ENCODE data around the gene SYNGR1. TPM values are rescaled to one million over a fixed set of nuclear protein-coding genes. Genes with fewer than 3 reads are reported as not detected.

SYNGR1 gene
- total RNA-seq, 1 experiment from 2014 or later: 12.8 TPM

DNA sequence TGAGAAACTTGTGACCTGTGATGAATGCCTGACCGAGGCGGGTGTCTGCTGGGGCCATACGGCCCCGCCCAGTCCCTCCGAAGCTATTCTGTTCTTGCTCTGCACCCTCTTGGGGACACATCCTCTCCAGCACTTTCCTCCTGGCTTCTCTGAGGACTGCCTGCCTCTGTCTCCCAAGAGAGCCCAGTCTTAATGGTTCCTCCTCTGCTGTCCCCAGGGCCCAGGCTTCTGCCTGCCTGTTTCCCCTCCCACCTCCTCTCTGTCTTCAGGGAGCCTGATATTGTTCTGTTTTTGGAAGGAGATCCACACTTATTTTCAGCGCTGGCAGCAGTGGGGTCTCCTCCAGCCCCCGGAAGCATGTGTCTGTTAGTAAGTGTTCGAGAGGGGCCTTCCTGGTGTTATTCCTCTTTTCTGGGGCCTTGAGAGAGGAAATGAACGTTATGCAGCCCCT, 18.7 kb downstream of the SYNGR1 start:
- DNase-seq (ENCODE audit: low read depth): no peak

DNA sequence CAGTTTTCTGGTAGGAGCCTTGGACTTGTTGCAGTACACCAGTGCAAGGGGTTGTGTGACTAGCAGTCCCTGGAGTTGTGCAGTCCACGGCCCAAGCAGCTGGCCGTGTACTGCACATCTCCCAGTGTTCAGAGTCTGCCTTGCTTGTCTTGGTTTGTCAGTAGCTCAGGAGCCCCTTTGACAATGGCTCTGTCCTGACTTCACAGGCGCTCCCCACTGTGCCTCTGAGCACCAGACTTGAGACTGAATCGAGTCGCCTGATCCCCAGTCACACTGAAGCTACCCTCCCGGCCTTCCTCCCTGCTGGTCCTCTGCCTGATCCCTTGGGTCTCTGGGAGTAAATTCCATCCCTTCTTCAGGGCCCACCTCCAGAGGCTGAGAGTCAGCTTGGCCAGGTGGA, 19.4 kb downstream of the SYNGR1 start:
- no peak for DNase-seq (ENCODE audit: low read depth)

DNA sequence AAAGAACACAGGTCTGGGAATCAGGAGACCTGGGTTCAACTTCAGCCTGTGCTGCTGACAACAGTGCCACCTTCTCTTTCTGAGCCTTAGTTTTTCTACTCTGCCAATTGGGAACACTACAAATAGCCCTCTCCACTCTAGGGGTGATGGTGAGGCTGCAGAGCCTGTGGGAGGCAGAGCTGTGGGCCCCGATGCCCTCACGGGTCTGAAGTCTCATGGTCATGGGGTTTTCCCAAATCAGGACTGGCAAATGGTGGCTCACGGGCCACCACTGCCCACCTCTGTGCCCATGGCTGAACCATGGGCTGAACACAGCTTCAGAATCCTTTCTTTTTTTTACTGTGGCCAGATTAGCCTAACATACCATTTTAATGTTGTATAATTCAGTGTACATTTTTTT, 19.8 kb downstream of the SYNGR1 start:
- DNase-seq (ENCODE audit: low read depth): no peak

DNA sequence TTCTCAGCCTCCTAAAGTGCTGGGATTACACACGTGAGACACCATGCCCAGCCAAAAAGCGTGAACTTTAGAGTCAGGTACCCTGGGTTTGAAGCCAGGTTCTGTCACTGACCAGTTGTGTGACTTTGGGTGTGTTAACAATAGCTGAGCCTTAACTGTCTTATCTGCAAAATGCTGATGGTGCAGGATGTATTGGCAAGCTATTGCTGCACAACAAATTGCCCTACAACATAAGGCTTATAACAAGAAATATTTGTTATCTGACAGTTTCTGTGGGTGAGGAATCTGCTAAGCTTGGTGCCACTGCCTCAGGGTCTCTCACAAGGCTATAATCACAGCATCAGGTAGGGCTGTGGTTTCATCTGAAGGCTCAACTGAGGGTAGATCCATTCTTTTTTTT, 21.9 kb downstream of the SYNGR1 start:
- DNase-seq (ENCODE audit: low read depth): no peak

DNA sequence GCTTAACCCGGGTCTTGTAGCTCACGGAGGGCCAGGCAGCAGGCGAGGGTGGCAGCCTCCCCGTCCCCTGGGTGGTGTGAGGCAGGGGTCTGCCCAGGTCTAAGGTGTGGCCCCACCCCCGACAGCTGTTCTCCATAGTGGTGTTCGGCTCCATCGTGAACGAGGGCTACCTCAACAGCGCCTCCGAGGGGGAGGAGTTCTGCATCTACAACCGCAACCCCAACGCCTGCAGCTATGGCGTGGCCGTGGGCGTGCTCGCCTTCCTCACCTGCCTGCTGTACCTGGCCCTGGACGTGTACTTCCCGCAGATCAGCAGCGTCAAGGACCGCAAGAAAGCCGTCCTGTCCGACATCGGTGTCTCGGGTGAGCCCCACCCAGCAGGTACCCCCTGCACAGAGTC, 24.4 kb downstream of the SYNGR1 start:
- no peak for DNase-seq (ENCODE audit: low read depth)

DNA sequence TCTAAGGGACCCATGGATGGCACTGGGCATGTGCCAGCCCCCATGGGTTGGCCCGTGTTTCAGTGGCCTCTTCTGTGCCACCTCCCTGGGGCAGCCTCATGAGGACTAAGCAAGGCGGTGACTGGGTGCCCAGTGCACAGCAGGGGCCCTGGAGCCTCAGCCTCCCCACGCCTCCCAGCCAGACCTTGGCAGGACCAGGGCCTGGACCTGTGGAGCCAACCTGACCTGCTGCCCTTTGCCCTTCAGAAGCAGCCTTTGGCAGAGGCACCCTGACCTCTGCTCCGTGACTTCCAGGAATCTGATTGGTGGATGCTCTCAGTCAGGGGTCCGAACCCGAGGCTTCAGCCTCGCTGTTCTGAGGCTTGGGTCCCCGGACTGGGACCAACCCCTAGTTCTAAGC, 25.0 kb downstream of the SYNGR1 start:
- DNase-seq (ENCODE audit: low read depth): no peak

DNA sequence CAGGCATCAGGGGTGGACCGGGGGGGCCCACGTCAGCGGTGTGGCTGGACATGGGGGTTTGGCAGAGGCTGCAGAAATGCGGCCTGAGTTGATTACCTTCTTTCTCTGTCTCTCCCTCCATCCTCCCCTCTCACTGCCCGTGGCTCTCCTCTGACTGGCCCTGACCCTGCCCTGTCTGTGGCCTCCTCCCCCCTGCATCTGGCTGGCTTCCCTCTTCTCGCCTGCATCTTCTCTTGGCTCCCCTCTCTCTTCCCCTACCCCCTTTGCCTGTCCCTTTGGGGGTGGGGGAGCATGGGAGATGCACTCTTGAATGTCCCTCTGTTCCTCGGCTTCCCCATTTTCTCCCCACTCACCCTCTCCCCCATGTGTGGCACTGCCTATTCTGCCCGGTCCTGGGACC, 25.9 kb downstream of the SYNGR1 start:
- DNase-seq (ENCODE audit: low read depth): no peak

DNA sequence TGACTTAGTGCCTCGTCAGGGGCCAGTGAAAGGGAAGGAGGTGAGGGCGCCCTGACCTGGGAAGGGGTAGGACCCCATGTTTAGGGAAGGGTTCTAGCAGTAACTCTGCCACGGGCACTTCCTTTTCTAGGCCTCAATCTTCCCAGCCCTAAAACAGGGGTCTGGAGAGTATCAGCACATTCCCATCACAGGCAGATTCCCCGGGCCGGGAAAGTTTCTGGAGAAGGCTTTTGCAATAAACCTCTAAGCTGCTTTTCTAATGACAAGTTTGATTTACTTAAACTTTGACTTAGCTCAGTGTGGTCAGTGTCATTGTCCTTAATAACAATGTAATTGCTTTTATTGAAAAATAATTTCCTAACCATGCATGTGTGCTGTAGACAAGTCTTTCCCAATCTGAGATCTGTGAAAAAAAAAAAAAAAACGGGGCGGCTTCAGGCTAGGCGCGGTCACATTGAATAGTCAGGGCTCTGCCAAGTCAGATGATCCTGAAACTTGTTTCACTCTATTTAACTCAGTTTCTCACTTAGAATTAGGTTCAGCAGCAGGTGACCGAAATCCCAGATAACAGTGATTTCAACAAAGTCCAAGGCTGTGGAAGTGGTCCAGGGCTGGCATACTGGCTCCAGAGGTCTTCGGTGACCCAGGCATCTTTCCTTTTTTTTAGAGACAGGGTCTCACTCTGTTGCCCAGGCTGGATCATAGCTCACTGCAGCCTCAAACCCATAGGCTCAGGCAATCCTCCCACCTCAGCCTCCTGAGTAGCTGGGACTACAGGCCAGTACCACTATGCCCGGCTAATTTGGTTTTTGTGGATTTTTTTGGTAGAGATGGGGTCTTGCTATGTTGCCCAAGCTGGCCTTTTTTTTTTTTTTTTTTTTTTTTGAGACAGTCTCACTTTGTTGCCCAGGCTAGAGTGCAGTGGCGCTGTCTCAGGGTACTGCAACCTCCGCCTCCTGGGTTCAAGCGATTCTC, 30.3 kb downstream of the SYNGR1 start:
- no peak for DNase-seq (ENCODE audit: low read depth)

DNA sequence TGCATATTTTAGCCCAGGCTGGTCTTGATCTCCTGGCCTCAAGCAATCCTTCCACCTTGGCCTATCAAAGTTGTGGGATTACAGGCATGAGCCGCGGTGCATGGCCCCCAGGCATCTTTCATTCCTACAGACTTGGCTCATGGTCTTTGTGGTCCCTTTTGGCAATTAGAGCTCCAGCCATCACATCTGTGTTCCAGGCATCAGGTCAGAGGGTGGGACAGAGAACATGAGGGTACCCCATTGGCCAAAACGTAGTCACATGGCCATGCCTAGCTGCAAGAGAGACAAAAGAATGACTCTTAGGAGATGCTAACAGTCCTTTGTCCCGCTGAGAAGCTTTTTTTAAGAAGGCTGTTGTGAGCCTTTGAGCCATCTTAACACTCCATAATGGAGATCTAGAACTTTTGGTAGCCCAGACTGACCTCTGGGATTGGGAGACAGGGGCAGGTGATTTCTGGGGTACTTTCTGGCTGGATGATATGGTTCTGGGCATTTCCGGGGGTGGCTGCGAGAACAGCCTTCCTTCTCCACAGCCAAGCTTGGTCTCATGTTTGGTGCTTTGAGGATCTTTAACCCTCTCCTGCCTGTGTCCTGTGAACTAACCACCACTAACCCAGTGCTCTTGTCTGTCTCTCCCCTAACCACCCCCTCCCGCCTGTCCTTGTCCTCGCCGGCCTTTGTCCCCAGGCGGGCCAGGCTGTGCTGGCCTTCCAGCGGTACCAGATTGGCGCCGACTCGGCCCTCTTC, 31.4 kb downstream of the SYNGR1 start:
- DNase-seq (ENCODE audit: low read depth): no peak

DNA sequence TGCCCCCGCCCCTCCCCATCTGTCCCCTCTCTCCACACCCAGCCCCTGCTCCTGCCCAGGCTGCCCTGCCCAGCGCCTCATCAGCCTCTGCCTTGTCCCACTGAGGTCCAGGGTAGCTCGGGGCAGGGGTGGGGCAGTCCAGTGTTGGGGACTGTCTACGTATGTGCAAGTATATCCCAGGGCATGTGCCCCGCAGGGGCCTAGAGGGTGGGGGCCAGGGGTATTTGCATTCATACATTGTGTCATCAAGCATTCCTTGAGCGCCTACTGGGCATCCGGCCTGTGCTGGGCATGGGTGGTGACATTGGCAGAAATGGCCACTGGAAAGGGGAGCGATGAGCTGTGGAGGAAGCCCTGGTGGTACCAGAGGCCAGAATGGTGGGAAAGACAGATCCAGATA, 32.1 kb downstream of the SYNGR1 start:
- no peak for DNase-seq (ENCODE audit: low read depth)

DNA sequence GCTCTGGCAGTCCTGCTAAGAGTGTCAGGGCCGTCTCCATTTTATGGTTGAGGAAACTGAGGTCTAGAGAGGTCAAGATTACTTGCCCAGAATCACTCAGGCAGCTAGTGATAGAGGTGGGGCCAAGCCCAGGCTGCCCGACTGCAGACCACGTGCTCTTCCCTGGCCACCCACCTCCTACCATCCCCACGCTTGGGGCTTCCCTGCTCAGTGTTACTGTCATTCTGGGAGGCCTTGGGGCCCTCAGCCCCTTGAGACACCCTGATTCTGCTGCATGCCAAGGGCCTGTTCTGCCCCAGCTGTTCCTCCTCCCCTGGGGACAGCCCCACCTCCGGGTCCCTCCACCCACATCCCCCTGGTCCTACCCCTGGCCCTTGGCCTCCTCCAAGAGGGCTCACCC, 32.6 kb downstream of the SYNGR1 start:
- no peak for DNase-seq (ENCODE audit: low read depth)

DNA sequence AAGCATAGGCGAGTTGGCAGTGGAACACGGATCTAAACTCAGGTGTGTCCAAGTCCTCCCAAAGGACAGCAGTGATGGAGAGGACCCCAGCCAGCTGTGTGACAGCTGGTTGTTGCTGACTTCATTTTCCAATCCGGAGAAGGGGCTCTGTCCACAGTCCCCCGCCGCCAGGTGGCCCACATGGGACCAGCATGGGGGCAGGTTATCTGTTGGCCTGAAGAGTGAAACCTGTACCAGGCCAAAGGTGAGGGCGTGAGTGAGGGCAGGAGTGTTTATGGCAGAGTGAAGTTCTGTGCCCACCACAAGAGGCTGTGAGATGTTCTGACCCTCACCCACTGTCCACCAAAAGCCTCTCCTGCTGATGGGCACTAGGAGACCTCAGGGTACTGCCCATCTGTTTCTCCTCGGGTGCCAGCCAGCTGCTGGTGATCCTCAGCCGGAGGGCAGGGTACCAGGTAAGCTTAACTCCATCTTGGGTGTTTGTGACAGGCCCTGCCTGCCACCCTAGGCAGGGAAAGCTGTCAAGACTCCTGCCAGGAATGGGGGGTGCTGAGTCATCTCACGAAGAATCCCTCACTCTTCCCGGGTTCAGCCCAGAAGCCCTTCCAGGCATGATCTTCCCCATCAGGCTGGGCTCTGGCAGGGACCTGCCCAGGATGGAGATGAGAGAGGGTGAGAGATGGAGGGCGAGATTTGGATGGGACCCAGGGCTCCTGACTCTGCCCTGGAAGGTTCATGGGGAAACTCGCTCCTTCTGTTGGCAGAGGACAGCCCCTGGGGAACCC, 34.2 kb downstream of the SYNGR1 start:
- no peak for DNase-seq (ENCODE audit: low read depth)

DNA sequence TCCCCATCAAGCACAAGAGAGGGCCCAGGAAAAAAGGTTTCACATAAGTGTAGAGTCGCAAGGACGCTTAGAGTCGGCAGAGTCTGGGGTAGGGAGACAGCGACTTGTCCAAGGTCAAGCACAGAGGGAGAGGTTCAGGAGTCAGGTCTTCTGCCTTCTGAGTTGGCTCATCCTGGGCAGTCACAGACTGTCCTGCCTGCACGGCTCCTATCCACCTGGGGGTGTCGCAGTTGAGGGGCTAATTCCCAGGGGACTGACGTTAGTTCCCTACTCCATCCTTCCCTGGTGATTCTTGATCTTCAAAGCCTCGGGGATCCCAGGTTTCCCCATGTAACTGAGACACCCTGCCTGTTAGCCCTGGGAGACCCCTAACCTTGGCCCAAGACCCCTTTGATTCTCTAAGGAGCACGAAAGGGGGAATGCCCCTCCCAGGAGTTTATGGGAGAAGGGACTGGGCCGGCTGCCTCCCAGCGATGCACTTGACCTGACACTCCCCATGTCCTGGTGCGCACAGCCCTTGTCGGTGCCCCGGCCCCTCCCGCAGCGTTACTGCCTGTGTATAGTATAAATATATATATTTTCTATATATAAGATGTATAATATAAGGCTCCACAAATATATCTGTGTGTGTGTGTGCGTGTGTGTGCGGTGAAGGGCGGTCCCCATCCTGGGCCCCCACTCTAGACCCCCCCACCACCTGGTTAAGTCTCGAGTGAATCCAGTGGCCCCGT, 35.1 kb downstream of the SYNGR1 start:
- DNase-seq (ENCODE audit: low read depth): no peak

DNA sequence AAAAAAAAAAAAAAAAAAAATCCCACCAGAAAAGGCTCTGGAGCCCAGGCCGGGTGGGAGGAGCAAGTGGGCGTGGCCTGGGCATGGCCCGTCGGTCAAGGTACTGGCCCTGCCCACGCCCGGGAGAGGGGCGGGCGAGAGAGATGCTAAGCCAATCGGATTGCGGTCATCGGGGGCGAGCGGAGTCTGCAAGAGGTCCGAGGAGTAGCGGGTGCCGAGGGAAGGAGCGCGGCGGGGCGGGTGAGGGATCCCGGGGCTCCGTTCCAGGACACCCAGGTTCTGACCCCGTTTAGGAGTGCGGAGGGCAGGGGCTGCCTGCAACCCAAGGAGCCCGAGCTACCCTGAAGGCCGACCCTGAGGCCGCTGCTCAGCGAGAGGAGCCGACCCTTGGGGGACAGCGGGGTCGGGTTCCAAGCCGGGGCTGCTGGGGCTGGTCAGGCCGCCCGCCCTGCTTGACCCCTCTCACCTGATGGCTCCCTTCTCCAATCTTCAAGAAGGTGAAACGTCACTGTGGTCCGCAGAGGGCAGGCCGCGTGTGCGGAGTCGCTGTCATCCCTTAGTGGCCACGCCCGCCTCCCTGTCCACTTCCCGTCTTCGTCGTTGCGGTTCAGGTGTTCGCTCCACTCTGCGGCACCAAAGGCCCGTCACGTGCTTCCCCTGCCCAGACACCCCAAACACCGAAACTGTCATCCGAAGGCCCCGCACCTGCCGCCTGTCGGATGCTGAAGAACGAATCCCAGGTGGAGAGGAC, 38.6 kb downstream of the SYNGR1 start:
- no peak for DNase-seq (ENCODE audit: low read depth)

DNA sequence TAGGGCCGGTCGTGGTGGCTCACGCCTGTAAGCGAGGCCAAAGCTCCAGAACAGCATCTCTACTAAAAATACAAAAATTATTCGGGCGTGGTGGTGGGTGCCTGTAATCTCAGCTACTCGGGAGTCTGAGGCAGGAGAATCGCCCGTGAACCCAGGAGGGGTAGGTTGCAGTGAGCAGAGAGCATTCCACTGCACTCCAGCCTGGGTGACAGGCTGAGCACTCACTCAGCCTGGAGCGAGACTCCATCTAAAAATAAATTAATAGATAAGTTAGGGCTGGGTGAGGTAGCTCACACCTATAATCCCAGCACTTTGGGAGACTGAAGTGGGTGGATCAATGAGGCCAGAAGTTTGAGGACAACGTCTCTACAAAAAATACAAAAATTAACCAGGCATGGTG, 39.6 kb downstream of the SYNGR1 start:
- no peak for DNase-seq (ENCODE audit: low read depth)

DNA sequence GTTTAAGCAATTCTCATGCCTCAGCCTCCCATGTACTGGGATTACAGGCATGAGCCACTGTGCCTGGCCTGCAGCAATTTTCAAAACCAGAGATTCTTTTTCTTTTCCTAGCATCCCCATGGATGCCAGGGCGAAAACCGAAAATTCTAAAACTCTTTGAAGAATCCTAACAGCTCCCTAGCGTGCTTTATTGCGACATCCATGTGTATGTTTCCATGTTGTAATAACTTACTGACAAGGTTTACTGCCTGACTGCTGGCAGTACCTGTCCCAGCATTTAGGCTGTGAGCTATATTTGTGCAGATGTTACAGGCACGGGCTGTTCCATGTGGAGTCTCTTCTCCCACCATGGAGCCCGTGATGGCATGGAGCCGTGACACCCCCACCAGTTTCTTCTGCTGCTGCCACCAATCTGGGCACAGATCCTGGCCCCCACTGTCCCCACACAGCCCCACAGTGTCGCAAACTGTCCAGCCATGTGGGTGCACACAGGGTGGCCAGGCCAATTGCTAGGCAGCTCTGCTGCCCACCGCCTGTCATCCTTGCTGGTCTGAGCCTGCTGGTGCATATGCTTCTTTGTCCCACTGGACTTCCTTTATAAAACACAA, 42.7 kb downstream of the SYNGR1 start:
- no peak for DNase-seq (ENCODE audit: low read depth)

DNA sequence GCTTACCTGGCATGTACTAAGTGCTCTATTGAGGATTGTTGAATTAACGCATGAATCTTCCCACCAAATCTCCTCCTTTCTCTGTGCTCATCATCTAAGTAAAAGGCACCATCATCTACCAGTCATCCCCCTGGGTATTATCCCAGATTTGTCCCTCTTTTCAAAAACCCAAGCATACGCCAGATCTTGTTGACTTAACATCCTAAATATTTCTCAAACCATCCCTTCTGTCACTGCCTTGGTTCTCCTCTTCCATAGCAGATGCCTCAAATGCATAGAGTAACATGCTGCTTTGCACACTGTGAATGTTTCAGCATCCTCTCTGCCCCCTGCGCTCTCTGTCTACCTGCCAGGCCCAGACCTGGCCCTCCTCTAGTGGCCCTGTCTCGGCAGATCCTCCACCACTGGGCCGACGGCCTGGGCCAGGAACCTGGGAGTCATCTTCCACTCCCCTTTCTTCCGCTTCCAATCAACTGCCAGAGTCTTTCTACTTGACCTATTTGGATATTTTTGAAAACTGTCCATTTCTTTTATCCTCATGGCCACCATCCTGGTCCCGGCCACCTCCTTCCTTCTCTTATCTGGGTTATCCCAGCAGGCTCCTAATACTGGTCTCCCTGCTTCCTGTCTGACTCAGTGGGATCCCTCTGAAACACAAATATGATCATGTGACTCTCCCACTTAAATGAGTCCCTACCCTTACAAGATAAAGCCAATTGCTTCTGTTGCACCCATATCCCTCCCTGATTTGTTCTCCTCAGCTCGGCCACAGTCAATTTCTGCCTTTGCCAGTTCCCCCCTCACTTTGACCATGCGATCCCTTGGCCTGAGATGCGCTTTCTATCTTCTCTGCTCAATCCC, 46.4 kb downstream of the SYNGR1 start:
- DNase-seq (ENCODE audit: low read depth): peak; percentile 26

DNA sequence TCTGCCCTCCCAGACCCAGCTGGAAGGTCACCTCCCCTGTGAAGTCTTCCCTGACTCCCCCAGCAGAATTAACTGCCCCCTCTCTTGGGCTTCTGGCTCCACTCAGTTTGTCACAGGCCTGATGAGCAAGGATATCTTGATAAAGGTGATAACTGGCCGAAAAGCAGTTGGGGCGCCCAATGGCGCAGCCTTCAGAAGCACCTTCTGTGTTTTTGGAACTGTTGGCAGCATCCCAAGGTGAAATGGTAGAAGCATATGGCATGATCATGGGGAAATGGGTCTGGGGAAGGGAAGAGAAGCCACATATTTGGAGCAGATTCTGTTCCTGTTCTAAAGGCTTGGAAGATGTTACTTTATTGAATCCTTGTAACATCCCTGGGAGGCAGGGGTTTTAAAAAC, 47.0 kb downstream of the SYNGR1 start:
- no peak for DNase-seq (ENCODE audit: low read depth)

DNA sequence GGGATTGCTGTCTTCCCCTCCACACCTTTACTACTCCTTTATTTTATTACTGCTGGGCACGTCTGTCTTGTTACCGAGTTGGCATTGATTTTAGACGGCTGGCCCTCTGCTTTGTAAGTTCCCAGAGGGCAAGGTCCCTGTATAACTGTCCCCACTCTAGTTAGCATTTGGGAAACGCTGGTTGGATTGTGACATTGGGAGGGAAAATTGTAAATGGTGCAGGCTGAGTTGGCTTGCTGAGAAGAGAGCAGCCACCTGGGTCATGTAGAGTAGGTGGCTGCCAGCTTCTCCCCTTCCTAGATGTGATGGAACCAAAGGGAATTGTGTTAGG, 51.5 kb downstream of the SYNGR1 start:
- no peak for DNase-seq (ENCODE audit: low read depth)
